RWPE2 (cell line): ENCODE results near the gene LARGE1.

Experiments used
- ATAC-seq: fragments of 200-7000 bp; cut with Tn5 transposase; 3 replicates; pipeline ENCODE4 v1.9.1; 2021; ENCODE audit warnings: low read depth
- DNase-seq: peaks from one replicate; pipeline ENCODE4 v3.0.0-alpha.2; 2020; ENCODE audit warnings: low spot score
- H3K27ac ChIP-seq: fragments of 450-650 bp; 2 replicates; pipeline ENCODE4 v1.5.1; 2017; ENCODE audit warnings: mild to moderate bottlenecking; ENCODE audit not compliant: poor library complexity, severe bottlenecking
- H3K27me3 ChIP-seq: fragments of 250-450 bp; sonication (Bioruptor Pico); 2 replicates; pipeline ENCODE4 v1.5.1; 2021; ENCODE audit warnings: mild to moderate bottlenecking, moderate library complexity; ENCODE audit not compliant: insufficient read depth, poor library complexity, severe bottlenecking
- H3K36me3 ChIP-seq: fragments of 250-450 bp; sonication (Bioruptor Pico); 2 replicates; pipeline ENCODE4 v1.5.1; 2020; ENCODE audit warnings: low read depth, mild to moderate bottlenecking, moderate library complexity
- H3K4me1 ChIP-seq: fragments of 250-450 bp; sonication (Bioruptor Pico); 2 replicates; pipeline ENCODE4 v1.5.1; 2021; ENCODE audit warnings: mild to moderate bottlenecking, moderate library complexity; ENCODE audit not compliant: insufficient read depth, poor library complexity, severe bottlenecking
- H3K4me3 ChIP-seq: fragments of 250-450 bp; sonication (Bioruptor Pico); 2 replicates; pipeline ENCODE4 v1.5.1; 2021; ENCODE audit warnings: mild to moderate bottlenecking, moderate library complexity; ENCODE audit not compliant: severe bottlenecking
- H3K9me3 ChIP-seq: fragments of 250-450 bp; sonication (Bioruptor Pico); 2 replicates; pipeline ENCODE4 v1.5.1; 2021; ENCODE audit warnings: mild to moderate bottlenecking, moderate library complexity; ENCODE audit not compliant: severe bottlenecking
- CTCF ChIP-seq: fragments of 450-650 bp; IDR thresholded peaks from one replicate; pipeline ENCODE4 v1.5.1; 2017; ENCODE audit warnings: mild to moderate bottlenecking, moderate library complexity; ENCODE audit not compliant: poor library complexity, severe bottlenecking

The LARGE1 gene

GRCh38 chr22:33917744-33918406, 2.4 kb downstream of the LARGE1 start:
- H3K4me3 ChIP-seq: no peak overlapping the region

GRCh38 chr22:33914699-33915098, 5.6 kb downstream of the LARGE1 start:
- H3K9me3 ChIP-seq: no peaks in the 10 kb centered on the region
- no peak overlapping the region for H3K4me3 ChIP-seq
- H3K27me3 ChIP-seq: peaks cover 21% of the 10 kb centered on the region
- no peak for DNase-seq
- H3K27ac ChIP-seq: no peak overlapping the region
- no peak for TF ChIP-seq CTCF
- no peaks in the 10 kb centered on the region for H3K36me3 ChIP-seq
- no peak for ATAC-seq
- no peaks in the 10 kb centered on the region for H3K4me1 ChIP-seq

More at GRCh38 chr22:33917744-33918406, 2.4 kb downstream of the LARGE1 start:
- Histone ChIP-seq H3K9me3 (no peaks in the 10 kb centered on the region), H3K4me1 (no peaks in the 10 kb centered on the region), H3K27me3 (peaks cover 42% of the 10 kb centered on the region), H3K27ac (no peak overlapping the region), H3K36me3 (no peaks in the 10 kb centered on the region)
- TF ChIP-seq CTCF: no peak
- no peak for DNase-seq
- ATAC-seq: no peak

GRCh38 chr22:33914131-33914530, 6.1 kb downstream of the LARGE1 start:
- H3K27me3 ChIP-seq: peaks cover 16% of the 10 kb centered on the region
- ATAC-seq (no peak), DNase-seq (no peak)
- no peaks in the 10 kb centered on the region for H3K36me3 ChIP-seq
- H3K27ac ChIP-seq: no peak overlapping the region
- no peak for TF ChIP-seq CTCF
- H3K9me3 ChIP-seq: no peaks in the 10 kb centered on the region
- no peak overlapping the region for H3K4me3 ChIP-seq
- H3K4me1 ChIP-seq: no peaks in the 10 kb centered on the region

- ATAC-seq (no peak), DNase-seq (no peak)
- no peaks in the 10 kb centered on the region for H3K9me3 ChIP-seq
- no peak overlapping the region for H3K27ac ChIP-seq
- H3K4me1 ChIP-seq: no peaks in the 10 kb centered on the region
- TF ChIP-seq CTCF: no peak
- no peaks in the 10 kb centered on the region for H3K36me3 ChIP-seq
- H3K27me3 ChIP-seq: peaks cover 6% of the 10 kb centered on the region
- H3K4me3 ChIP-seq: no peak overlapping the region
Measured at GRCh38 chr22:33913188-33913587, 7.1 kb downstream of the LARGE1 start.

GRCh38 chr22:33909911-33910310, 10.4 kb downstream of the LARGE1 start:
- TF ChIP-seq CTCF: no peak
- no peak for ATAC-seq

More at GRCh38 chr22:33909911-33910310, 10.4 kb downstream of the LARGE1 start:
- H3K36me3 ChIP-seq: no peaks in the 10 kb centered on the region
- no peaks in the 10 kb centered on the region for H3K4me1 ChIP-seq
- no peaks in the 10 kb centered on the region for H3K9me3 ChIP-seq
- H3K27ac ChIP-seq: no peak overlapping the region
- no peak overlapping the region for H3K4me3 ChIP-seq
- peaks cover 5% of the 10 kb centered on the region for H3K27me3 ChIP-seq
- no peak for DNase-seq
